ENCODE results near the gene OSBPL7.

DNA sequence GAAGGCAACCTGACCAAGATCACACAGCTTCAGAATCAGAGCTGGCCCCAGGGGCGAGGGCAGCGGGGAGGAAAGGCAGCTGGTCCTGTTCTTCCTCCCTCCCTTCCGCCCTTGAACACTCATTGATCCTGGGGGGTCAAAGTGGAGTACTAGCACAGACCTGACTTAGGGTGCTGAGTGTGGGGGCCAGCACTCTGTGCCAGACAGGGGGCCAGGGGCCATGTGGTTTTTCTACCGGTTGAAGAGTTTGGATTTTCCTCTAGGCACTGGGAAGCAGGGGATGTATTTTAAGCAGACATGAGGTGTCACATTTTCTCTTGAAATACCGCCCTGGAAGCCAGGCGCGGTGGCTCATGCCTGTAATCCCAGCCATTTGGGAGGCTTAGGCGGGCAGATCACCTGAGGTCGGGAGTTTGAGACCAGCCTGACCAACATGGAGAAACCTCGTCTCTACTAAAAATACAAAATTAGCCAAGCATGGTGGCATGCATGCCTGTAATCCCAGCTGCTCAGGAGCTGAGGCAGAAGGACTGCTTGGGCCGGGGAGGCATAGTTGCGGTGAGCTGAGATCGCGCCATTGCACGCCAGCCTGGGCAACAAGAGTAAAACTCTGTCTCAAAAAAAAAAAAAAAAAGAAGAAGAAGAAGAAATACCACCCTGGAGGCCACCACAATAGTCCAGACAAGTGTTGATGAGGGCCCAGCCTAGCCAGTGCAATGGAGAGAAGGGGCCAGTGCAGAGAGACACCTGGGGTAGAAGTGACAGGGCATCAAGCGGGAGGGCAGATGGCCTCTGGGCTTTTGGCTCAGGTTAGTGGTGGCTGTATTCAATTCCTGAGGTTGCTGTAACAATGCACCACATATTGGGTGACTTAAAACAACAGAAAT lies 15.3 kb downstream of the OSBPL7 start:
- TF ChIP-seq, protein P1, sequence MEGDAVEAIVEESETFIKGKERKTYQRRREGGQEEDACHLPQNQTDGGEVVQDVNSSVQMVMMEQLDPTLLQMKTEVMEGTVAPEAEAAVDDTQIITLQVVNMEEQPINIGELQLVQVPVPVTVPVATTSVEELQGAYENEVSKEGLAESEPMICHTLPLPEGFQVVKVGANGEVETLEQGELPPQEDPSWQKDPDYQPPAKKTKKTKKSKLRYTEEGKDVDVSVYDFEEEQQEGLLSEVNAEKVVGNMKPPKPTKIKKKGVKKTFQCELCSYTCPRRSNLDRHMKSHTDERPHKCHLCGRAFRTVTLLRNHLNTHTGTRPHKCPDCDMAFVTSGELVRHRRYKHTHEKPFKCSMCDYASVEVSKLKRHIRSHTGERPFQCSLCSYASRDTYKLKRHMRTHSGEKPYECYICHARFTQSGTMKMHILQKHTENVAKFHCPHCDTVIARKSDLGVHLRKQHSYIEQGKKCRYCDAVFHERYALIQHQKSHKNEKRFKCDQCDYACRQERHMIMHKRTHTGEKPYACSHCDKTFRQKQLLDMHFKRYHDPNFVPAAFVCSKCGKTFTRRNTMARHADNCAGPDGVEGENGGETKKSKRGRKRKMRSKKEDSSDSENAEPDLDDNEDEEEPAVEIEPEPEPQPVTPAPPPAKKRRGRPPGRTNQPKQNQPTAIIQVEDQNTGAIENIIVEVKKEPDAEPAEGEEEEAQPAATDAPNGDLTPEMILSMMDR (IDR thresholded peaks at IDR 0.05; ENCODE audit: extremely low read depth in 1 of 2, insufficient read depth in 1 of 2, low read depth in 1 of 2, low read length in 2 of 2), result no peak
- no peak for TF ChIP-seq FOS (IDR thresholded peaks at IDR 0.05; ENCODE audit: borderline replicate concordance, insufficient read depth, low read length)
